ENCODE data around the gene TMCC2.

The TMCC2 gene

GRCh38 chr1:205237526-205238484 lies 10.1 kb downstream of the TMCC2 start:
- peak; percentile 36; the same call in 1 of the 2 replicates for TF ChIP-seq SPI1 (IDR thresholded peaks at IDR 0.05; ENCODE audit: borderline replicate concordance, low read depth)
- no peak for TF ChIP-seq GABPA (IDR thresholded peaks at IDR 0.05; ENCODE audit: low read depth)
- no peak overlapping the region for H3K4me3 ChIP-seq (replicated peaks; ENCODE audit: insufficient read depth, low read length)

GRCh38 chr1:205239078-205239477 lies 11.3 kb downstream of the TMCC2 start:
- no peak for DNase-seq (ENCODE audit: low read depth in 1 of 2, low spot score in 1 of 2)
- H3K27me3 ChIP-seq (ENCODE audit: insufficient read depth, poor library complexity, severe bottlenecking): no peaks in the 10 kb centered on the region
- TF ChIP-seq REST (IDR thresholded peaks at IDR 0.05; ENCODE audit: insufficient replicate concordance, low read depth) (no peak), CTCF (IDR thresholded peaks at IDR 0.05; ENCODE audit: insufficient read depth, low read length) (no peak), SPI1 (IDR thresholded peaks at IDR 0.05; ENCODE audit: borderline replicate concordance, low read depth) (no peak), GABPA (IDR thresholded peaks at IDR 0.05; ENCODE audit: low read depth) (no peak), POLR2AphosphoS5 (IDR thresholded peaks at IDR 0.05; ENCODE audit: low read depth) (no peak)
- no peak overlapping the region for H3K4me3 ChIP-seq (replicated peaks; ENCODE audit: insufficient read depth, low read length)
- no peak overlapping the region for H3K27ac ChIP-seq (replicated peaks)

More at GRCh38 chr1:205237526-205238484, 10.1 kb downstream of the TMCC2 start:
- H3K27me3 ChIP-seq (ENCODE audit: insufficient read depth, poor library complexity, severe bottlenecking): no peaks in the 10 kb centered on the region
- H3K27ac ChIP-seq (replicated peaks): peak overlapping the region; percentile 55
- peak in 1 of 2 experiments; percentile 77 for DNase-seq (ENCODE audit: low read depth in 1 of 2, low spot score in 1 of 2)

DNA sequence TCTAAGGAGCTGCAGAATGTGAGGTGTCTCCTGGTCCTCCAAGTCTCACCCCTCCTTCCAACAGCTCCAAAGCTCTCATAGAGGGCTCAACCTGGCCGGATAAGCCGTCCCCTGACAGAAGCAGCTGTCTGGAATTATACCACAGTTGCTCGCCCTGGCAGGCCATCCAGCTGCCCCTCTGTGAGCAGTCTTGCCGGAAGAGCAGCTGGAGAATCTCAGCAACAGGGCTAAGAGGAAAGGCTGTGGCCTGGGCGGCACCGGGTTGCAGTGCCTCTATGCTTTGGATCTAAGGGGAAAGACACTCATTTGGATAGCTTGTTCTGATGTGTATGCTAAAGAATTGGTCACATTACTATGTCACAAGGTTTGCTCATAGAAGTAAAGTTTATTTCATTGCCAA lies 12.4 kb downstream of the TMCC2 start:
- TF ChIP-seq POLR2AphosphoS5 (IDR thresholded peaks at IDR 0.05; ENCODE audit: low read depth) (no peak), CTCF (IDR thresholded peaks at IDR 0.05; ENCODE audit: insufficient read depth, low read length) (no peak), REST (IDR thresholded peaks at IDR 0.05; ENCODE audit: insufficient replicate concordance, low read depth) (no peak), SPI1 (IDR thresholded peaks at IDR 0.05; ENCODE audit: borderline replicate concordance, low read depth) (no peak)
- no peak overlapping the region for H3K27ac ChIP-seq (replicated peaks)

GRCh38 chr1:205240569-205240968 lies 12.8 kb downstream of the TMCC2 start:
- H3K4me3 ChIP-seq (replicated peaks; ENCODE audit: insufficient read depth, low read length): no peak overlapping the region
- H3K27me3 ChIP-seq (ENCODE audit: insufficient read depth, poor library complexity, severe bottlenecking): no peaks in the 10 kb centered on the region
- H3K27ac ChIP-seq (replicated peaks): no peak overlapping the region
- no peak for TF ChIP-seq POLR2AphosphoS5 (IDR thresholded peaks at IDR 0.05; ENCODE audit: low read depth)
- TF ChIP-seq SPI1 (IDR thresholded peaks at IDR 0.05; ENCODE audit: borderline replicate concordance, low read depth): no peak
- TF ChIP-seq CTCF (IDR thresholded peaks at IDR 0.05; ENCODE audit: insufficient read depth, low read length): no peak
- TF ChIP-seq GABPA (IDR thresholded peaks at IDR 0.05; ENCODE audit: low read depth): no peak
- TF ChIP-seq REST (IDR thresholded peaks at IDR 0.05; ENCODE audit: insufficient replicate concordance, low read depth): no peak
- DNase-seq (ENCODE audit: low read depth in 1 of 2, low spot score in 1 of 2): no peak

More for the DNA sequence above, 12.4 kb downstream of the TMCC2 start:
- DNase-seq (ENCODE audit: low read depth in 1 of 2, low spot score in 1 of 2): no peak
- Histone ChIP-seq H3K27me3 (ENCODE audit: insufficient read depth, poor library complexity, severe bottlenecking) (no peaks in the 10 kb centered on the region), H3K4me3 (replicated peaks; ENCODE audit: insufficient read depth, low read length) (no peak overlapping the region)

Data from HL-60 (cell line).